Measurements from ENCODE around the gene IGFBP3. TPM values are rescaled to one million over a fixed set of nuclear protein-coding genes. Genes with fewer than 3 reads are reported as not detected.

IGFBP3 gene
- total RNA-seq, 1 experiment from 2014 or later: 2.9 TPM

DNA sequence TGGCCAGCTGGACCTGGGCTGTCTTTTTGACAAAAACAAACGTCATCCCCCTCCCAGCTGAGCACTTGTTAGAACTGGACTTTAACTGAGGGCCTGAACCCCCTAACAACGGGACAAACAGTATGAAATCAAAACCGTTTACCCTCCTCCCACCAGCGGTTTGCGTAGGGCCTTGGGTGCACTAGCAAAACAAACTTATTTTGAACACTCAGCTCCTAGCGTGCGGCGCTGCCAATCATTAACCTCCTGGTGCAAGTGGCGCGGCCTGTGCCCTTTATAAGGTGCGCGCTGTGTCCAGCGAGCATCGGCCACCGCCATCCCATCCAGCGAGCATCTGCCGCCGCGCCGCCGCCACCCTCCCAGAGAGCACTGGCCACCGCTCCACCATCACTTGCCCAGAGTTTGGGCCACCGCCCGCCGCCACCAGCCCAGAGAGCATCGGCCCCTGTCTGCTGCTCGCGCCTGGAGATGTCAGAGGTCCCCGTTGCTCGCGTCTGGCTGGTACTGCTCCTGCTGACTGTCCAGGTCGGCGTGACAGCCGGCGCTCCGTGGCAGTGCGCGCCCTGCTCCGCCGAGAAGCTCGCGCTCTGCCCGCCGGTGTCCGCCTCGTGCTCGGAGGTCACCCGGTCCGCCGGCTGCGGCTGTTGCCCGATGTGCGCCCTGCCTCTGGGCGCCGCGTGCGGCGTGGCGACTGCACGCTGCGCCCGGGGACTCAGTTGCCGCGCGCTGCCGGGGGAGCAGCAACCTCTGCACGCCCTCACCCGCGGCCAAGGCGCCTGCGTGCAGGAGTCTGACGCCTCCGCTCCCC is 32.7 kb downstream of the IGFBP3 start, which contains the start of gene IGFBP1 (continued):
- TF ChIP-seq, protein P1, sequence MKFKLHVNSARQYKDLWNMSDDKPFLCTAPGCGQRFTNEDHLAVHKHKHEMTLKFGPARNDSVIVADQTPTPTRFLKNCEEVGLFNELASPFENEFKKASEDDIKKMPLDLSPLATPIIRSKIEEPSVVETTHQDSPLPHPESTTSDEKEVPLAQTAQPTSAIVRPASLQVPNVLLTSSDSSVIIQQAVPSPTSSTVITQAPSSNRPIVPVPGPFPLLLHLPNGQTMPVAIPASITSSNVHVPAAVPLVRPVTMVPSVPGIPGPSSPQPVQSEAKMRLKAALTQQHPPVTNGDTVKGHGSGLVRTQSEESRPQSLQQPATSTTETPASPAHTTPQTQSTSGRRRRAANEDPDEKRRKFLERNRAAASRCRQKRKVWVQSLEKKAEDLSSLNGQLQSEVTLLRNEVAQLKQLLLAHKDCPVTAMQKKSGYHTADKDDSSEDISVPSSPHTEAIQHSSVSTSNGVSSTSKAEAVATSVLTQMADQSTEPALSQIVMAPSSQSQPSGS (CRISPR knock-in tag; IDR thresholded peaks at IDR 0.05; ENCODE audit: borderline replicate concordance, low read depth): no peak
- TF ChIP-seq SMAD3 (CRISPR knock-in tag; IDR thresholded peaks at IDR 0.05; ENCODE audit: borderline replicate concordance) (no peak), GABPB1 (CRISPR knock-in tag; IDR thresholded peaks at IDR 0.05) (peak; percentile 88), JAZF1 (CRISPR knock-in tag; IDR thresholded peaks at IDR 0.05) (no peak), ZNF317 (CRISPR knock-in tag; IDR thresholded peaks at IDR 0.05; ENCODE audit: borderline replicate concordance, low read depth) (no peak), ESRRA (CRISPR knock-in tag; IDR thresholded peaks at IDR 0.05; ENCODE audit: borderline replicate concordance) (0 out of 2 replicates have a peak, but pooled peaks have one; percentile 46), TP53 (CRISPR knock-in tag; IDR thresholded peaks at IDR 0.05) (peak; percentile 58; the same call in 1 of the 2 replicates)
- TF ChIP-seq, protein P2, sequence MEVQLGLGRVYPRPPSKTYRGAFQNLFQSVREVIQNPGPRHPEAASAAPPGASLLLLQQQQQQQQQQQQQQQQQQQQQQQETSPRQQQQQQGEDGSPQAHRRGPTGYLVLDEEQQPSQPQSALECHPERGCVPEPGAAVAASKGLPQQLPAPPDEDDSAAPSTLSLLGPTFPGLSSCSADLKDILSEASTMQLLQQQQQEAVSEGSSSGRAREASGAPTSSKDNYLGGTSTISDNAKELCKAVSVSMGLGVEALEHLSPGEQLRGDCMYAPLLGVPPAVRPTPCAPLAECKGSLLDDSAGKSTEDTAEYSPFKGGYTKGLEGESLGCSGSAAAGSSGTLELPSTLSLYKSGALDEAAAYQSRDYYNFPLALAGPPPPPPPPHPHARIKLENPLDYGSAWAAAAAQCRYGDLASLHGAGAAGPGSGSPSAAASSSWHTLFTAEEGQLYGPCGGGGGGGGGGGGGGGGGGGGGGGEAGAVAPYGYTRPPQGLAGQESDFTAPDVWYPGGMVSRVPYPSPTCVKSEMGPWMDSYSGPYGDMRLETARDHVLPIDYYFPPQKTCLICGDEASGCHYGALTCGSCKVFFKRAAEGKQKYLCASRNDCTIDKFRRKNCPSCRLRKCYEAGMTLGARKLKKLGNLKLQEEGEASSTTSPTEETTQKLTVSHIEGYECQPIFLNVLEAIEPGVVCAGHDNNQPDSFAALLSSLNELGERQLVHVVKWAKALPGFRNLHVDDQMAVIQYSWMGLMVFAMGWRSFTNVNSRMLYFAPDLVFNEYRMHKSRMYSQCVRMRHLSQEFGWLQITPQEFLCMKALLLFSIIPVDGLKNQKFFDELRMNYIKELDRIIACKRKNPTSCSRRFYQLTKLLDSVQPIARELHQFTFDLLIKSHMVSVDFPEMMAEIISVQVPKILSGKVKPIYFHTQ (CRISPR knock-in tag; IDR thresholded peaks at IDR 0.05): no peak
- TF ChIP-seq, protein P3, sequence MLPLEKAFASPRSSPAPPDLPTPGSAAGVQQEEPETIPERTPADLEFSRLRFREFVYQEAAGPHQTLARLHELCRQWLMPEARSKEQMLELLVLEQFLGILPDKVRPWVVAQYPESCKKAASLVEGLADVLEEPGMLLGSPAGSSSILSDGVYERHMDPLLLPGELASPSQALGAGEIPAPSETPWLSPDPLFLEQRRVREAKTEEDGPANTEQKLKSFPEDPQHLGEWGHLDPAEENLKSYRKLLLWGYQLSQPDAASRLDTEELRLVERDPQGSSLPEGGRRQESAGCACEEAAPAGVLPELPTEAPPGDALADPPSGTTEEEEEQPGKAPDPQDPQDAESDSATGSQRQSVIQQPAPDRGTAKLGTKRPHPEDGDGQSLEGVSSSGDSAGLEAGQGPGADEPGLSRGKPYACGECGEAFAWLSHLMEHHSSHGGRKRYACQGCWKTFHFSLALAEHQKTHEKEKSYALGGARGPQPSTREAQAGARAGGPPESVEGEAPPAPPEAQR (CRISPR knock-in tag; IDR thresholded peaks at IDR 0.05): no peak

DNA sequence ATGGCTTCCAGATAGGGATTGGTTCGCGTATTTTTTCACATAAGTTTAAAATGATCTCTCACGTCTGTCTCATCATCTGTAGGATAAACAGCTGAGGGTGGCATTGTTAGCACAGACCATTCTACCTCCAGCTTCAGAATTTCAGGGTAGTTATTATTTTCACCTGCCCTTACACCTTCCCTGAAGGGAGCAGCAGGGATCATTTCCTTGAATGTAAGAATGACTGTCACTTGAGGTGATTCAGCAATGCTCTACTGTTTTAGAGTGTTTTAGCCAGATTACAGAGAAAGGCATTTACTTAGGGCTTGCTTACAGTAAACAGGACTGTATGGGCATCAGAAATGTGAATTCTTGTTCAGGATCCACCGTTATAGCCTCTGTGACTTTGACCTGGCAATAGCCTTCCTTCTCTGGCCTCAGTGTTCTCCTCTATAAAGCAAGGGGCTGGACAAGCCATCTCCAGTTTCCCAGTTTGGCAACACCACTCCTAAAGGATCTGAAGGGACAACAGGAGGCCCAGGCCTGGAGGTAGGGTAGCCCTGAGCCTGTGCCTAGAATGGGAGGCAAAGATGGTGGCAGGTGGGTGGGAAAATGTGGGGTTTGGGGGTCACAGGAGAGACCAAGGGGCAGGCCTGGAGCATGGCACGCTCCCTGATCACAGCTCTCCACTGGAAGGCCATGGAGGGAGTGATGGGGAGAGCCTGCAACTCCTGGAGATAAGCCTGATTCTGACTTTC is 34.0 kb downstream of the IGFBP3 start:
- peaks cover 65% of the 10 kb centered on the region for H3K27me3 Mint-ChIP-seq (ENCODE audit: low read depth)
- CTCF ChIA-PET: interaction anchor here (2.2 to 2.5 kb wide), 2 partner anchors 23 to 31 kb away, joined by 9 to 13 read pairs; no protein-coding TSS in a partner anchor
- no peaks in the 10 kb centered on the region for H3K9me3 Mint-ChIP-seq
- H3K27ac Mint-ChIP-seq: no peak overlapping the region
- DNase-seq (ENCODE audit: low spot score) (no peak), ATAC-seq (no peak)
- no peaks in the 10 kb centered on the region for H3K36me3 Mint-ChIP-seq
- no peak for TF ChIP-seq FOXK1 (CRISPR knock-in tag; IDR thresholded peaks at IDR 0.05)
- TF ChIP-seq, protein P4, sequence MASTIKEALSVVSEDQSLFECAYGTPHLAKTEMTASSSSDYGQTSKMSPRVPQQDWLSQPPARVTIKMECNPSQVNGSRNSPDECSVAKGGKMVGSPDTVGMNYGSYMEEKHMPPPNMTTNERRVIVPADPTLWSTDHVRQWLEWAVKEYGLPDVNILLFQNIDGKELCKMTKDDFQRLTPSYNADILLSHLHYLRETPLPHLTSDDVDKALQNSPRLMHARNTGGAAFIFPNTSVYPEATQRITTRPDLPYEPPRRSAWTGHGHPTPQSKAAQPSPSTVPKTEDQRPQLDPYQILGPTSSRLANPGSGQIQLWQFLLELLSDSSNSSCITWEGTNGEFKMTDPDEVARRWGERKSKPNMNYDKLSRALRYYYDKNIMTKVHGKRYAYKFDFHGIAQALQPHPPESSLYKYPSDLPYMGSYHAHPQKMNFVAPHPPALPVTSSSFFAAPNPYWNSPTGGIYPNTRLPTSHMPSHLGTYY (CRISPR knock-in tag; IDR thresholded peaks at IDR 0.05): no peak
- TF ChIP-seq, protein P5, sequence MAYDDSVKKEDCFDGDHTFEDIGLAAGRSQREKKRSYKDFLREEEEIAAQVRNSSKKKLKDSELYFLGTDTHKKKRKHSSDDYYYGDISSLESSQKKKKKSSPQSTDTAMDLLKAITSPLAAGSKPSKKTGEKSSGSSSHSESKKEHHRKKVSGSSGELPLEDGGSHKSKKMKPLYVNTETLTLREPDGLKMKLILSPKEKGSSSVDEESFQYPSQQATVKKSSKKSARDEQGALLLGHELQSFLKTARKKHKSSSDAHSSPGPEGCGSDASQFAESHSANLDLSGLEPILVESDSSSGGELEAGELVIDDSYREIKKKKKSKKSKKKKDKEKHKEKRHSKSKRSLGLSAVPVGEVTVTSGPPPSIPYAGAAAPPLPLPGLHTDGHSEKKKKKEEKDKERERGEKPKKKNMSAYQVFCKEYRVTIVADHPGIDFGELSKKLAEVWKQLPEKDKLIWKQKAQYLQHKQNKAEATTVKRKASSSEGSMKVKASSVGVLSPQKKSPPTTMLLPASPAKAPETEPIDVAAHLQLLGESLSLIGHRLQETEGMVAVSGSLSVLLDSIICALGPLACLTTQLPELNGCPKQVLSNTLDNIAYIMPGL (CRISPR knock-in tag; IDR thresholded peaks at IDR 0.05): no peak
- H3K4me3 Mint-ChIP-seq: no peak overlapping the region
- H3K4me1 Mint-ChIP-seq: peaks cover 27% of the 10 kb centered on the region
- POLR2A ChIA-PET: no interaction called here
